Measurements from ENCODE around the gene KDM2B.

Gene KDM2B

GRCh38 chr12:121453629-121454028 is 127.2 kb downstream of the KDM2B start:
- DNase-seq, result no peak

GRCh38 chr12:121452985-121453360 is 127.8 kb downstream of the KDM2B start:
- no peak for DNase-seq

GRCh38 chr12:121452340-121452984 is 128.4 kb downstream of the KDM2B start:
- no peak for DNase-seq

GRCh38 chr12:121451961-121452339 is 128.9 kb downstream of the KDM2B start:
- no peak for DNase-seq

GRCh38 chr12:121448771-121449315 is 132.0 kb downstream of the KDM2B start:
- DNase-seq, result no peak

- no peak for DNase-seq
Measured at GRCh38 chr12:121446750-121447149, 134.1 kb downstream of the KDM2B start.

- no peak for DNase-seq
Measured at GRCh38 chr12:121444842-121445202, 136.0 kb downstream of the KDM2B start.

GRCh38 chr12:121443911-121444841 is 136.6 kb downstream of the KDM2B start:
- no peak for DNase-seq

- peak; percentile 89 for DNase-seq
Measured at GRCh38 chr12:121443193-121443870, 137.5 kb downstream of the KDM2B start.

- DNase-seq, result no peak
Measured at GRCh38 chr12:121442028-121442948, 138.5 kb downstream of the KDM2B start.

- DNase-seq, result peak; percentile 46
Measured at GRCh38 chr12:121441555-121441954, 139.3 kb downstream of the KDM2B start.

- no peak for DNase-seq
Measured at GRCh38 chr12:121440768-121441167, 140.1 kb downstream of the KDM2B start.

GRCh38 chr12:121439715-121440114 is 141.1 kb downstream of the KDM2B start:
- no peak for DNase-seq

- no peak for DNase-seq
Measured at GRCh38 chr12:121438905-121439304, 141.9 kb downstream of the KDM2B start.

GRCh38 chr12:121436706-121437105 is 144.1 kb downstream of the KDM2B start:
- no peak for DNase-seq

GRCh38 chr12:121432740-121433480 is 147.9 kb downstream of the KDM2B start:
- DNase-seq, result no peak

GRCh38 chr12:121430833-121431415 is 149.9 kb downstream of the KDM2B start:
- no peak for DNase-seq

GRCh38 chr12:121428883-121429282 is 151.9 kb downstream of the KDM2B start:
- no peak for DNase-seq

GRCh38 chr12:121427556-121428050 is 153.2 kb downstream of the KDM2B start:
- no peak for DNase-seq

GRCh38 chr12:121424624-121424975 is 156.2 kb downstream of the KDM2B start:
- no peak for DNase-seq

Measured in DMS53 (cell line).